ENCODE measurements around the gene NPAT. TPM values are rescaled to one million over a fixed set of nuclear protein-coding genes. Genes with fewer than 3 reads are reported as not detected.
"Not testable (repeated sequence)": the region's sequence is repeated elsewhere in the genome, so short reads cannot be mapped to it uniquely, and the experiment has no call there.

NPAT gene
- total RNA-seq, 1 donor from 2014 or later, result 39.2 TPM

DNA sequence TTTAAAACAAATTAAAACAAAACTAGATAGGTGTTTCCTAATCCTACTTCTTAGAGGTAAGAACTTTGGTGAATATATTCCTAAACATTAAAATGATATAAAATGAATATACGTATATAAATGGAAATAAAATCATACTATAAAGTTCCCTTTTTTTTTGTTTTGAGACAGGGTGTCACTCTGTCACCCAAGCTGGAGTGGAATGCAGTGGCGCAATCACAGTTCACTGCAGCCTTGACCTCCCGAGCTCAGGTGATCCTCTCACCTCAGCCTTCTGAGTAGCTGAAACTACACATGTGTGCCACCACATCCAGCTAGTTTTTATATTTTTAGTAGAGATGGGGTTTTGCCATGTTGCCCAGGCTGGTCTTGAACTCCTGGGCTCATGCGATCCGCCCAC lies 44.9 kb downstream of the NPAT start:
- Histone ChIP-seq H3K4me2 (no peak overlapping the region), H3F3A (ENCODE audit: low read depth) (no peaks in the 10 kb centered on the region), H3K4me3 (no peak overlapping the region), H3K27ac (no peak overlapping the region), H3K9ac (no peak overlapping the region), H4K20me1 (ENCODE audit: low read depth) (no peaks in the 10 kb centered on the region), H3K36me3 (peaks cover 13% of the 10 kb centered on the region), H3K79me2 (ENCODE audit: low read depth) (no peaks in the 10 kb centered on the region), H2AFZ (replicated peaks) (no peak overlapping the region), H3K27me3 (no peaks in the 10 kb centered on the region), H3K4me1 (no peaks in the 10 kb centered on the region), H3K9me3 (ENCODE audit: low read depth) (no peaks in the 10 kb centered on the region)
- H3K36me3 Mint-ChIP-seq, result peaks cover 30% of the 10 kb centered on the region
- no peak for DNase-seq (ENCODE audit: low spot score)
- no peak for TF ChIP-seq EZH2phosphoT487 (IDR thresholded peaks at IDR 0.05)
- TF ChIP-seq, protein P1, sequence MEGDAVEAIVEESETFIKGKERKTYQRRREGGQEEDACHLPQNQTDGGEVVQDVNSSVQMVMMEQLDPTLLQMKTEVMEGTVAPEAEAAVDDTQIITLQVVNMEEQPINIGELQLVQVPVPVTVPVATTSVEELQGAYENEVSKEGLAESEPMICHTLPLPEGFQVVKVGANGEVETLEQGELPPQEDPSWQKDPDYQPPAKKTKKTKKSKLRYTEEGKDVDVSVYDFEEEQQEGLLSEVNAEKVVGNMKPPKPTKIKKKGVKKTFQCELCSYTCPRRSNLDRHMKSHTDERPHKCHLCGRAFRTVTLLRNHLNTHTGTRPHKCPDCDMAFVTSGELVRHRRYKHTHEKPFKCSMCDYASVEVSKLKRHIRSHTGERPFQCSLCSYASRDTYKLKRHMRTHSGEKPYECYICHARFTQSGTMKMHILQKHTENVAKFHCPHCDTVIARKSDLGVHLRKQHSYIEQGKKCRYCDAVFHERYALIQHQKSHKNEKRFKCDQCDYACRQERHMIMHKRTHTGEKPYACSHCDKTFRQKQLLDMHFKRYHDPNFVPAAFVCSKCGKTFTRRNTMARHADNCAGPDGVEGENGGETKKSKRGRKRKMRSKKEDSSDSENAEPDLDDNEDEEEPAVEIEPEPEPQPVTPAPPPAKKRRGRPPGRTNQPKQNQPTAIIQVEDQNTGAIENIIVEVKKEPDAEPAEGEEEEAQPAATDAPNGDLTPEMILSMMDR (IDR thresholded peaks at IDR 0.05), result no peak
- TF ChIP-seq EZH2 (IDR thresholded peaks at IDR 0.05), result no peak
- no peak overlapping the region for H3K27ac Mint-ChIP-seq
- H3K27me3 Mint-ChIP-seq (ENCODE audit: insufficient read depth, low read depth), result no peaks in the 10 kb centered on the region
- H3K9me3 Mint-ChIP-seq, result no peaks in the 10 kb centered on the region
- H3K4me1 Mint-ChIP-seq, result no peaks in the 10 kb centered on the region
- no peak overlapping the region for H3K4me3 Mint-ChIP-seq

DNA sequence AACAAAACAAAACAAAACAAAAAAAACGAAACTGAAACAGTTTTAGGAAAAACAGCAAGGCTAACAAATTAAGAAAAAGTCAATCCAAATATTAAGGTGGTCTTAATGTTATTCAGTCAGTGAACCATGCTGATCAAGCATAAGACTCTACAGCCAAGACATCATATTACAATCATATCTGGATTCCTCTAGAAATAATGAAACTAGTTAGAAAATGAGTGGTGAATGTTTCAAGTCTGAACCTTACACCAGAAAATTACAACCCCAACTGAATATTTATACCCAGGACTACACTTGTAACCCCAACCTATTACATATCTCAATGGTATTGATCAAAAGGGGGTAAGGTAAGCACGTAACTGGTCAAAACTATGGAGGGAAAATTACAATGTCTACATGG lies 52.3 kb downstream of the NPAT start:
- DNase-seq (ENCODE audit: low spot score), result no peak
- Histone ChIP-seq H3K79me2 (ENCODE audit: low read depth) (no peaks in the 10 kb centered on the region), H4K20me1 (ENCODE audit: low read depth) (no peaks in the 10 kb centered on the region), H3K27ac (no peak overlapping the region), H3K9ac (no peak overlapping the region), H3K4me3 (no peak overlapping the region), H3K27me3 (no peaks in the 10 kb centered on the region), H2AFZ (replicated peaks) (no peak overlapping the region), H3F3A (ENCODE audit: low read depth) (no peaks in the 10 kb centered on the region), H3K4me2 (no peak overlapping the region), H3K36me3 (peaks cover 23% of the 10 kb centered on the region), H3K9me3 (ENCODE audit: low read depth) (no peaks in the 10 kb centered on the region), H3K4me1 (no peaks in the 10 kb centered on the region)
- Mint-ChIP-seq H3K9me3 (no peaks in the 10 kb centered on the region), H3K27ac (no peak overlapping the region), H3K36me3 (peaks cover 11% of the 10 kb centered on the region), H3K4me3 (no peak overlapping the region), H3K27me3 (ENCODE audit: insufficient read depth, low read depth) (no peaks in the 10 kb centered on the region), H3K4me1 (no peaks in the 10 kb centered on the region)
- TF ChIP-seq EZH2 (IDR thresholded peaks at IDR 0.05) (no peak), EZH2phosphoT487 (IDR thresholded peaks at IDR 0.05) (no peak)
- TF ChIP-seq, protein P1 (IDR thresholded peaks at IDR 0.05), result no peak

DNA sequence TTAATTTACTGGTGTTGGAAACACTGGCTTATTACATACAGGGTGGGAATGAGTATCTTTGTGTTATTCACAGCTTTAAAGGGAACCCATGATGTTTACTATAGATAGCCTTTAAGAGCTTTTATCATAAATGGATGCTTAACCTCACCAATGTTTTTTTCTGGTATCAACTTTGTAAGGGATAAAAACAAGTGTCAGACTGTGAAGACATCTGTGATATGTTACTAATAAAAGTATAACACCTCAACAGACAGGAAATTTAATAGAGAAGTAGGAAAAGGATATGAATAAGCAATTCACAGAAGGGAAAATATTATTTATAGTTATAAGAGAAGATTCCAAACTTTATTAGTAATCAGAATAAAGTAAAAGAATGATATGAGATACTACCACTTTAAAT lies 54.8 kb downstream of the NPAT start:
- H3F3A ChIP-seq (ENCODE audit: low read depth), result no peaks in the 10 kb centered on the region

DNA sequence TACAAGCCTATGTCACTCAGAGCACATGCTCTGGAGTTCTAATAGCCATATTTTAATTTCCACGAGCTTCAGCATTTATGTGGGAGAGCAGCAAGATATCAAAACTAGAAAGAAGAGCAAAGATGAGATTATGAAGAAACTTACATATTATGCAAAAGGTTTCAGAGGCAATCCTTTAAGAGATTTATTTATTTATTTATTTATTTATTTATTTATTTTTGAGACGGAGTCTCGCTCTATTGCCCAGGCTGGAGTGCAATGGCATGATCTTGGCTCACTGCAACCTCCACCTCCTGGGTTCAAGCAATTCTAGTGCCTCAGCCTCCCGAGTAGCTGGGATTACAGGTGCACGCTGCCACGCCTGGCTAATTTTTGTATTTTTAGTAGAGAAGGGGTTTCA lies 59.6 kb downstream of the NPAT start:
- H3K4me3 ChIP-seq; H3K27ac Mint-ChIP-seq; H3K27ac ChIP-seq; H2AFZ ChIP-seq (replicated peaks); H3K4me3 Mint-ChIP-seq; H3F3A ChIP-seq (ENCODE audit: low read depth); DNase-seq (ENCODE audit: low spot score); H3K9me3 ChIP-seq (ENCODE audit: low read depth); H4K20me1 ChIP-seq (ENCODE audit: low read depth); H3K4me1 Mint-ChIP-seq; H3K27me3 ChIP-seq; H3K9me3 Mint-ChIP-seq; H3K36me3 Mint-ChIP-seq; H3K4me1 ChIP-seq; H3K4me2 ChIP-seq; H3K79me2 ChIP-seq (ENCODE audit: low read depth); H3K27me3 Mint-ChIP-seq (ENCODE audit: insufficient read depth, low read depth); H3K9ac ChIP-seq: not testable (repeated sequence)
- peaks cover 27% of the 10 kb centered on the region for H3K36me3 ChIP-seq

More for the DNA sequence above, 54.8 kb downstream of the NPAT start:
- Histone ChIP-seq H3K79me2 (ENCODE audit: low read depth) (no peaks in the 10 kb centered on the region), H3K9ac (no peak overlapping the region), H2AFZ (replicated peaks) (no peak overlapping the region), H3K27ac (no peak overlapping the region), H3K4me2 (no peak overlapping the region), H3K4me3 (no peak overlapping the region), H3K36me3 (peaks cover 19% of the 10 kb centered on the region), H3K4me1 (no peaks in the 10 kb centered on the region), H3K9me3 (ENCODE audit: low read depth) (no peaks in the 10 kb centered on the region), H4K20me1 (ENCODE audit: low read depth) (no peaks in the 10 kb centered on the region), H3K27me3 (no peaks in the 10 kb centered on the region)
- H3K27ac Mint-ChIP-seq, result no peak overlapping the region
- TF ChIP-seq EZH2 (IDR thresholded peaks at IDR 0.05) (no peak), EZH2phosphoT487 (IDR thresholded peaks at IDR 0.05) (no peak)
- TF ChIP-seq, protein P1 (IDR thresholded peaks at IDR 0.05), result no peak
- no peak for DNase-seq (ENCODE audit: low spot score)
- H3K4me1 Mint-ChIP-seq, result no peaks in the 10 kb centered on the region
- H3K27me3 Mint-ChIP-seq (ENCODE audit: insufficient read depth, low read depth), result no peaks in the 10 kb centered on the region
- peaks cover 7% of the 10 kb centered on the region for H3K36me3 Mint-ChIP-seq
- H3K9me3 Mint-ChIP-seq, result no peaks in the 10 kb centered on the region
- no peak overlapping the region for H3K4me3 Mint-ChIP-seq

All from neural progenitor cell (in vitro differentiated cells).